Osteoblast (primary cell): ENCODE results near the gene CEP131. TPM values are rescaled to one million over a fixed set of nuclear protein-coding genes. Genes with fewer than 3 reads are reported as not detected.
"Not testable (repeated sequence)": the region's sequence is repeated elsewhere in the genome, so short reads cannot be mapped to it uniquely, and the experiment has no call there.

Experiments
- DNase-seq: peaks from one replicate; pipeline ENCODE4 v3.0.0; 2011; ENCODE audit warnings: low spot score, mixed read lengths; ENCODE audit not compliant: insufficient read length; ENCODE audit errors: missing footprints
- H2AFZ ChIP-seq: 2 replicates; pipeline ENCODE4 v1.6.0; 2011; ENCODE audit warnings: mild to moderate bottlenecking, low read length
- H3K27ac ChIP-seq: 2 replicates; pipeline ENCODE4 v1.5.1; 2011; ENCODE audit warnings: mild to moderate bottlenecking, low read depth, low read length, moderate library complexity
- H3K27me3 ChIP-seq: 2 replicates; pipeline ENCODE4 v1.6.0; 2012; ENCODE audit warnings: mild to moderate bottlenecking, control low read depth, inconsistent platforms, low read length, moderate library complexity; ENCODE audit not compliant: insufficient read depth
- H3K36me3 ChIP-seq: 2 replicates; pipeline ENCODE4 v1.5.1; 2011; ENCODE audit warnings: mild to moderate bottlenecking, low read length, control low read depth, moderate library complexity; ENCODE audit not compliant: insufficient read depth
- H3K4me1 ChIP-seq: 2 replicates; pipeline ENCODE4 v1.5.1; 2011; ENCODE audit warnings: mild to moderate bottlenecking, low read length, control low read depth, moderate library complexity; ENCODE audit not compliant: insufficient read depth
- H3K4me2 ChIP-seq: 2 replicates; pipeline ENCODE4 v1.6.0; 2011; ENCODE audit warnings: mild to moderate bottlenecking, low read length; ENCODE audit not compliant: insufficient read depth
- H3K4me3 ChIP-seq: fragments of 200-600 bp; sonication (generic); 3 replicates; pipeline ENCODE4 v1.5.1; 2012; ENCODE audit warnings: mild to moderate bottlenecking, low read length, inconsistent platforms; ENCODE audit not compliant: insufficient read depth
- H3K79me2 ChIP-seq: 2 replicates; pipeline ENCODE4 v1.6.0; 2012; ENCODE audit warnings: mild to moderate bottlenecking, low read length, control low read depth, inconsistent platforms; ENCODE audit not compliant: insufficient read depth
- H3K9me3 ChIP-seq: 2 replicates; pipeline ENCODE4 v1.5.1; 2011; ENCODE audit warnings: low read depth, low read length, control low read depth
- H4K20me1 ChIP-seq: 2 replicates; pipeline ENCODE4 v1.6.0; 2012; ENCODE audit warnings: mild to moderate bottlenecking, low read length, control low read depth; ENCODE audit not compliant: insufficient read depth
- CTCF ChIP-seq: IDR thresholded peaks from 2 replicates; pipeline ENCODE4 v1.5.1; 2011; ENCODE audit warnings: mild to moderate bottlenecking, low read depth, low read length, moderate library complexity; ENCODE audit errors: extremely low read depth
- total RNA-seq: library from RNA; depleted of rRNA; stranded (reverse); fragments of >200 nt; gene quantifications from 2 replicates; pipeline ENCODE4 v1.2.3, GENCODE V29; 2012

Gene CEP131
- total RNA-seq, 1 donor: 8.7 TPM

- Histone ChIP-seq H3K27me3 (no peaks in the 10 kb centered on the region), H3K27ac (no peak overlapping the region), H4K20me1 (no peaks in the 10 kb centered on the region), H2AFZ (no peak overlapping the region), H3K4me1 (no peaks in the 10 kb centered on the region), H3K36me3 (no peaks in the 10 kb centered on the region), H3K4me2 (no peak overlapping the region), H3K9me3 (no peaks in the 10 kb centered on the region), H3K4me3 (no peak overlapping the region), H3K79me2 (no peaks in the 10 kb centered on the region)
- TF ChIP-seq CTCF: no peak
- DNase-seq: no peak
Observed at GRCh38 chr17:81154961-81155360, 67.8 kb downstream of the CEP131 start.

GRCh38 chr17:81154016-81154415, 68.7 kb downstream of the CEP131 start:
- not testable (repeated sequence) for H3K79me2 ChIP-seq, H3K27ac ChIP-seq, H3K27me3 ChIP-seq, H4K20me1 ChIP-seq, H2AFZ ChIP-seq, H3K4me1 ChIP-seq, H3K9me3 ChIP-seq, DNase-seq, H3K4me2 ChIP-seq, H3K36me3 ChIP-seq, H3K4me3 ChIP-seq

GRCh38 chr17:81153340-81153803, 69.4 kb downstream of the CEP131 start:
- H3K9me3 ChIP-seq: no peaks in the 10 kb centered on the region
- H4K20me1 ChIP-seq: no peaks in the 10 kb centered on the region
- H3K36me3 ChIP-seq: no peaks in the 10 kb centered on the region
- TF ChIP-seq CTCF: no peak
- no peaks in the 10 kb centered on the region for H3K27me3 ChIP-seq
- no peak for DNase-seq
- no peak overlapping the region for H3K4me3 ChIP-seq
- H2AFZ ChIP-seq: no peak overlapping the region
- H3K4me1 ChIP-seq: no peaks in the 10 kb centered on the region
- H3K79me2 ChIP-seq: no peaks in the 10 kb centered on the region
- no peak overlapping the region for H3K27ac ChIP-seq
- H3K4me2 ChIP-seq: peak overlapping the region; percentile 1

GRCh38 chr17:81152288-81152828, 70.4 kb downstream of the CEP131 start:
- Histone ChIP-seq H3K4me2 (no peak overlapping the region), H3K4me1 (no peaks in the 10 kb centered on the region), H3K27ac (no peak overlapping the region), H3K27me3 (no peaks in the 10 kb centered on the region), H2AFZ (no peak overlapping the region), H3K36me3 (no peaks in the 10 kb centered on the region), H3K4me3 (no peak overlapping the region), H3K9me3 (no peaks in the 10 kb centered on the region), H3K79me2 (no peaks in the 10 kb centered on the region), H4K20me1 (no peaks in the 10 kb centered on the region)
- TF ChIP-seq CTCF: no peak
- no peak for DNase-seq
